Measurements from ENCODE around the gene TLK1. TPM values are rescaled to one million over a fixed set of nuclear protein-coding genes. Genes with fewer than 3 reads are reported as not detected.

Gene TLK1
- total RNA-seq, 2 experiments from 2014 or later: 29.7 to 150 TPM

GRCh38 chr2:171191021-171191420 is 30.3 kb upstream of the TLK1 start:
- ChIA-PET CTCF (ENCODE audit: unreplicated experiment) (no interaction called here), POLR2A (no interaction called here)
- no peaks in the 10 kb centered on the region for H3K36me3 ChIP-seq (ENCODE audit: insufficient read depth, low read length)
- no peak for DNase-seq (ENCODE audit: low spot score)
- no peaks in the 10 kb centered on the region for H3K79me2 ChIP-seq (ENCODE audit: insufficient read depth, low read depth, low read length)
- H2AFZ ChIP-seq (ENCODE audit: low read length): no peak overlapping the region
- no peaks in the 10 kb centered on the region for H3K9me2 ChIP-seq (ENCODE audit: insufficient read depth, low read length)
- no peaks in the 10 kb centered on the region for H3K4me1 ChIP-seq (ENCODE audit: insufficient read depth, low read length, poor library complexity, severe bottlenecking)
- H4K20me1 ChIP-seq (ENCODE audit: insufficient read depth, low read length): no peaks in the 10 kb centered on the region
- H3K9me3 ChIP-seq (ENCODE audit: low read length): no peaks in the 10 kb centered on the region
- TF ChIP-seq EZH2phosphoT487 (IDR thresholded peaks at IDR 0.05; ENCODE audit: borderline replicate concordance, low read depth, low read length) (no peak), CTCF (conservative IDR thresholded peaks at IDR 0.05; ENCODE audit: low read length) (no peak)
- intact Hi-C loops (cut with micrococcal nuclease; ENCODE audit: unreplicated experiment): no loop called here
- H3K27ac ChIP-seq (ENCODE audit: low read depth, low read length, poor library complexity, severe bottlenecking): no peak overlapping the region
- BruUV-seq (replicated peaks): no TSS peak
- H3K4me3 ChIP-seq (ENCODE audit: low read depth, low read length, poor library complexity, severe bottlenecking): no peak overlapping the region
- no peak overlapping the region for H3K4me2 ChIP-seq (ENCODE audit: low read length)

GRCh38 chr2:171187819-171188218 is 27.1 kb upstream of the TLK1 start:
- Histone ChIP-seq H3K4me2 (ENCODE audit: low read length) (no peak overlapping the region), H2AFZ (ENCODE audit: low read length) (no peak overlapping the region), H4K20me1 (ENCODE audit: insufficient read depth, low read length) (no peaks in the 10 kb centered on the region), H3K36me3 (ENCODE audit: insufficient read depth, low read length) (no peaks in the 10 kb centered on the region), H3K27ac (ENCODE audit: low read depth, low read length, poor library complexity, severe bottlenecking) (no peak overlapping the region), H3K9me3 (ENCODE audit: low read length) (no peaks in the 10 kb centered on the region), H3K9me2 (ENCODE audit: insufficient read depth, low read length) (no peaks in the 10 kb centered on the region), H3K4me3 (ENCODE audit: low read depth, low read length, poor library complexity, severe bottlenecking) (no peak overlapping the region), H3K79me2 (ENCODE audit: insufficient read depth, low read depth, low read length) (no peaks in the 10 kb centered on the region), H3K4me1 (ENCODE audit: insufficient read depth, low read length, poor library complexity, severe bottlenecking) (no peaks in the 10 kb centered on the region)
- intact Hi-C loops (cut with micrococcal nuclease; ENCODE audit: unreplicated experiment): no loop called here
- BruUV-seq (replicated peaks): no TSS peak
- DNase-seq (ENCODE audit: low spot score): no peak
- POLR2A ChIA-PET: interaction anchor here (1.6 kb wide), 1 partner anchor 9 kb away, joined by 6 read pairs; no protein-coding TSS in a partner anchor
- CTCF ChIA-PET (ENCODE audit: unreplicated experiment): no interaction called here
- no peak for TF ChIP-seq EZH2phosphoT487 (IDR thresholded peaks at IDR 0.05; ENCODE audit: borderline replicate concordance, low read depth, low read length)
- TF ChIP-seq CTCF (conservative IDR thresholded peaks at IDR 0.05; ENCODE audit: low read length): no peak

GRCh38 chr2:171187177-171187576 is 26.5 kb upstream of the TLK1 start:
- ChIA-PET POLR2A (interaction anchor here (1.6 kb wide), 1 partner anchor 8 kb away, joined by 6 read pairs; no protein-coding TSS in a partner anchor), CTCF (ENCODE audit: unreplicated experiment) (no interaction called here)
- no peak overlapping the region for H3K27ac ChIP-seq (ENCODE audit: low read depth, low read length, poor library complexity, severe bottlenecking)
- no peaks in the 10 kb centered on the region for H4K20me1 ChIP-seq (ENCODE audit: insufficient read depth, low read length)
- H3K79me2 ChIP-seq (ENCODE audit: insufficient read depth, low read depth, low read length): no peaks in the 10 kb centered on the region
- no peaks in the 10 kb centered on the region for H3K36me3 ChIP-seq (ENCODE audit: insufficient read depth, low read length)
- H2AFZ ChIP-seq (ENCODE audit: low read length): no peak overlapping the region
- no TSS peak for BruUV-seq (replicated peaks)
- no peak overlapping the region for H3K4me2 ChIP-seq (ENCODE audit: low read length)
- no peak overlapping the region for H3K4me3 ChIP-seq (ENCODE audit: low read depth, low read length, poor library complexity, severe bottlenecking)
- no peaks in the 10 kb centered on the region for H3K9me2 ChIP-seq (ENCODE audit: insufficient read depth, low read length)
- no peaks in the 10 kb centered on the region for H3K4me1 ChIP-seq (ENCODE audit: insufficient read depth, low read length, poor library complexity, severe bottlenecking)
- no peaks in the 10 kb centered on the region for H3K9me3 ChIP-seq (ENCODE audit: low read length)
- no peak for DNase-seq (ENCODE audit: low spot score)
- no peak for TF ChIP-seq CTCF (conservative IDR thresholded peaks at IDR 0.05; ENCODE audit: low read length)
- no peak for TF ChIP-seq EZH2phosphoT487 (IDR thresholded peaks at IDR 0.05; ENCODE audit: borderline replicate concordance, low read depth, low read length)
- intact Hi-C loops (cut with micrococcal nuclease; ENCODE audit: unreplicated experiment): no loop called here
